ENCODE measurements around the gene ZBTB47.

Gene ZBTB47

DNA sequence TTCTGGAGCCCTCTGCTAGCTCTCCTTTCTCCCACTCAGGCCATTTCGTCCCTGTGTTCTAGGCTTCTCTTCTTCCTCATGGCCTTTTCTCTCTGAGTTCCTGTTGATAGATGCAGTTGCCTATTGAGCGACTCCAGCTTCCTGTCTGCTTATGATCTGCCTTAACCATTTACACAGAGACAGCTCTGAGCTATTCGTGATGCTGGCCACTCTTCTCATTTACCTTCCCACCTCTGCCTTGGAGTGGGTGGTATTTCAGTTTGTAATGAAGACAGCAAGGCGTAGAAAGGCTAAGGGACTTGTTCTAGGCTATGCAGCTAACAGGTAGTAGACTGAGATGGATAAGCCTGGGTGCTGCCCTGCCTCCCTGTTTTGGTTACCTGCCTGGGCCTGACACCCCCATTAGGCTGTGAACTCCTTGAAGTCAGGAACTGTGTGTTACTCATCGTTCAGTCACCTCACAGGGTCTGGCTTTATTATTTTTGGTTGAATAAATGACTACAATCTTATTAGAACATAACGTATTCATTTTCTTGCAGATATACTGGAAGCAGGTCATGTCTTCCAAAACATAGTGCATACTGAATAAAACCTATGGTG, 12.6 kb upstream of the ZBTB47 start:
- peaks cover 10% of the 10 kb centered on the region; the same call in 1 of the 2 replicates for H3K79me2 ChIP-seq (ENCODE audit: insufficient read depth, low read length)
- H3K4me2 ChIP-seq (ENCODE audit: low read depth, low read length, poor library complexity, severe bottlenecking): no peak overlapping the region
- H2AFZ ChIP-seq (ENCODE audit: low read length): no peak overlapping the region
- H3K9me3 ChIP-seq (ENCODE audit: insufficient read depth, low read depth, low read length): no peaks in the 10 kb centered on the region
- no peaks in the 10 kb centered on the region for H3K27me3 ChIP-seq (ENCODE audit: insufficient read depth, low read length, poor library complexity, severe bottlenecking)
- peaks cover 93% of the 10 kb centered on the region for H3K36me3 ChIP-seq (ENCODE audit: insufficient read depth, low read length)
- peaks cover 3% of the 10 kb centered on the region for H4K20me1 ChIP-seq (ENCODE audit: insufficient read depth, low read length, poor library complexity, severe bottlenecking)
- no peak overlapping the region for H3K4me3 ChIP-seq (ENCODE audit: low read length, poor library complexity, severe bottlenecking)
- H3F3A ChIP-seq (ENCODE audit: low read depth): 0 out of 2 replicates have a peak, but pooled peaks cover under 1% of the 10 kb centered on the region
- no peak overlapping the region for H3K9ac ChIP-seq (ENCODE audit: low read depth, low read length, poor library complexity, severe bottlenecking)
- H3K4me1 ChIP-seq (ENCODE audit: insufficient read depth, low read length, poor library complexity, severe bottlenecking): no peaks in the 10 kb centered on the region
- H3K9me2 ChIP-seq (replicated peaks; ENCODE audit: low read depth, low read length): no peaks in the 10 kb centered on the region
- TF ChIP-seq, protein P1, sequence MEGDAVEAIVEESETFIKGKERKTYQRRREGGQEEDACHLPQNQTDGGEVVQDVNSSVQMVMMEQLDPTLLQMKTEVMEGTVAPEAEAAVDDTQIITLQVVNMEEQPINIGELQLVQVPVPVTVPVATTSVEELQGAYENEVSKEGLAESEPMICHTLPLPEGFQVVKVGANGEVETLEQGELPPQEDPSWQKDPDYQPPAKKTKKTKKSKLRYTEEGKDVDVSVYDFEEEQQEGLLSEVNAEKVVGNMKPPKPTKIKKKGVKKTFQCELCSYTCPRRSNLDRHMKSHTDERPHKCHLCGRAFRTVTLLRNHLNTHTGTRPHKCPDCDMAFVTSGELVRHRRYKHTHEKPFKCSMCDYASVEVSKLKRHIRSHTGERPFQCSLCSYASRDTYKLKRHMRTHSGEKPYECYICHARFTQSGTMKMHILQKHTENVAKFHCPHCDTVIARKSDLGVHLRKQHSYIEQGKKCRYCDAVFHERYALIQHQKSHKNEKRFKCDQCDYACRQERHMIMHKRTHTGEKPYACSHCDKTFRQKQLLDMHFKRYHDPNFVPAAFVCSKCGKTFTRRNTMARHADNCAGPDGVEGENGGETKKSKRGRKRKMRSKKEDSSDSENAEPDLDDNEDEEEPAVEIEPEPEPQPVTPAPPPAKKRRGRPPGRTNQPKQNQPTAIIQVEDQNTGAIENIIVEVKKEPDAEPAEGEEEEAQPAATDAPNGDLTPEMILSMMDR (conservative IDR thresholded peaks at IDR 0.05; ENCODE audit: low read length): no peak
- TF ChIP-seq EZH2phosphoT487 (IDR thresholded peaks at IDR 0.05; ENCODE audit: borderline replicate concordance): no peak

GRCh38 chr3:42647821-42648459, 5.6 kb upstream of the ZBTB47 start:
- TF ChIP-seq, protein P1 (conservative IDR thresholded peaks at IDR 0.05; ENCODE audit: low read length): no peak
- TF ChIP-seq EZH2phosphoT487 (IDR thresholded peaks at IDR 0.05; ENCODE audit: borderline replicate concordance): no peak
- Histone ChIP-seq H2AFZ (ENCODE audit: low read length) (no peak overlapping the region), H3F3A (ENCODE audit: low read depth) (0 out of 2 replicates have a peak, but pooled peaks cover 10% of the 10 kb centered on the region), H3K36me3 (ENCODE audit: insufficient read depth, low read length) (peaks cover 58% of the 10 kb centered on the region; the same call in 1 of the 2 replicates), H3K4me1 (ENCODE audit: insufficient read depth, low read length, poor library complexity, severe bottlenecking) (peaks cover 12% of the 10 kb centered on the region), H3K27me3 (ENCODE audit: insufficient read depth, low read length, poor library complexity, severe bottlenecking) (no peaks in the 10 kb centered on the region), H3K4me2 (ENCODE audit: low read depth, low read length, poor library complexity, severe bottlenecking) (no peak overlapping the region), H3K9me2 (replicated peaks; ENCODE audit: low read depth, low read length) (no peaks in the 10 kb centered on the region), H4K20me1 (ENCODE audit: insufficient read depth, low read length, poor library complexity, severe bottlenecking) (no peaks in the 10 kb centered on the region), H3K9ac (ENCODE audit: low read depth, low read length, poor library complexity, severe bottlenecking) (no peak overlapping the region), H3K9me3 (ENCODE audit: insufficient read depth, low read depth, low read length) (no peaks in the 10 kb centered on the region), H3K4me3 (ENCODE audit: low read length, poor library complexity, severe bottlenecking) (no peak overlapping the region), H3K79me2 (ENCODE audit: insufficient read depth, low read length) (no peaks in the 10 kb centered on the region)

DNA sequence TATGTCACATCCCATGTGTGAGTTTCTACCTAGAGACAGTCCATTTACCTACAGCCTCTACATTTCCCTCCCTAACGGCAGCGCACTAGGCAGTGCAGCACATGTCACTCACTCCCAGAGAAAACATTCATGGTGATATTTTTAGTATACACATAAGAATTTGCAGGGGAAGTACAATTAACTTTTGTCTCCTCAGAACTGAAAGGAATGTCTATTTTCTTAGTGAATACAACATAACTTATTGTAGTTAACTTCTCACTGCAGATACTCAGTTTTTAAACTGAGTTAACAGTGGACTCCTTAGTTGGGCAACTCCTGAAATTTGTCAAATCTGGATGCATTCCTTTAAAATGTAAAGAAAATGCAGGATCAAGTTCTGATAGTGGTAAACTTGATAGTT, 4.5 kb upstream of the ZBTB47 start:
- Histone ChIP-seq H3K4me2 (ENCODE audit: low read depth, low read length, poor library complexity, severe bottlenecking) (no peak overlapping the region), H2AFZ (ENCODE audit: low read length) (no peak overlapping the region), H3K36me3 (ENCODE audit: insufficient read depth, low read length) (peaks cover 47% of the 10 kb centered on the region; the same call in 1 of the 2 replicates), H4K20me1 (ENCODE audit: insufficient read depth, low read length, poor library complexity, severe bottlenecking) (no peaks in the 10 kb centered on the region), H3K4me1 (ENCODE audit: insufficient read depth, low read length, poor library complexity, severe bottlenecking) (peaks cover 23% of the 10 kb centered on the region), H3K9me2 (replicated peaks; ENCODE audit: low read depth, low read length) (no peaks in the 10 kb centered on the region), H3K9me3 (ENCODE audit: insufficient read depth, low read depth, low read length) (no peaks in the 10 kb centered on the region), H3K4me3 (ENCODE audit: low read length, poor library complexity, severe bottlenecking) (no peak overlapping the region), H3K9ac (ENCODE audit: low read depth, low read length, poor library complexity, severe bottlenecking) (no peak overlapping the region), H3K79me2 (ENCODE audit: insufficient read depth, low read length) (no peaks in the 10 kb centered on the region), H3K27me3 (ENCODE audit: insufficient read depth, low read length, poor library complexity, severe bottlenecking) (no peaks in the 10 kb centered on the region), H3F3A (ENCODE audit: low read depth) (0 out of 2 replicates have a peak, but pooled peaks cover 10% of the 10 kb centered on the region)
- TF ChIP-seq EZH2phosphoT487 (IDR thresholded peaks at IDR 0.05; ENCODE audit: borderline replicate concordance): no peak
- TF ChIP-seq, protein P1 (conservative IDR thresholded peaks at IDR 0.05; ENCODE audit: low read length): no peak

Data from Loucy (cell line).